ENCODE data around the gene ZNF710.

- no peak for TF ChIP-seq CTCF (IDR thresholded peaks at IDR 0.05; ENCODE audit: borderline replicate concordance, extremely low read depth, low read length, poor library complexity, severe bottlenecking)
- TF ChIP-seq EZH2 (IDR thresholded peaks at IDR 0.05; ENCODE audit: borderline replicate concordance, low read depth, low read length, severe bottlenecking): no peak
Observed at GRCh38 chr15:90007076-90007460, 5.9 kb downstream of the ZNF710 start.

Measured in DND-41 (cell line).